ENCODE measurements around the gene LGALS9.
"Not testable (repeated sequence)": the region's sequence is repeated elsewhere in the genome, so short reads cannot be mapped to it uniquely, and the experiment has no call there.

- TF ChIP-seq CTCF (IDR thresholded peaks at IDR 0.05); BHLHE40 (IDR thresholded peaks at IDR 0.05; ENCODE audit: low read depth, low read length); RCOR1 (IDR thresholded peaks at IDR 0.05; ENCODE audit: low read depth, low read length); EP300 (IDR thresholded peaks at IDR 0.05); ELK1 (IDR thresholded peaks at IDR 0.05; ENCODE audit: low read depth, low read length); MYC (IDR thresholded peaks at IDR 0.05; ENCODE audit: borderline replicate concordance, low read length); NR3C1 (IDR thresholded peaks at IDR 0.05); POLR2A (IDR thresholded peaks at IDR 0.05; ENCODE audit: low read length); HOXB5 (CRISPR knock-in tag; IDR thresholded peaks at IDR 0.05); CHD2 (IDR thresholded peaks at IDR 0.05; ENCODE audit: low read length, partially characterized antibody): not testable (repeated sequence)
Observed at GRCh38 chr17:27655525-27656111, 24.6 kb downstream of the LGALS9 start.
